ENCODE measurements around the gene SEMA4D. TPM values are rescaled to one million over a fixed set of nuclear protein-coding genes. Genes with fewer than 3 reads are reported as not detected.

SEMA4D gene
- total and polyA plus RNA-seq, 2 of the 13 experiments (the other 11 are each of a cell fraction or from before 2014, with no cell fraction given): 0.13 to 0.16 TPM

- no peak for TF ChIP-seq ZNF503 (CRISPR knock-in tag; IDR thresholded peaks at IDR 0.05)
- TF ChIP-seq ARHGAP35 (CRISPR knock-in tag; IDR thresholded peaks at IDR 0.05; ENCODE audit: borderline replicate concordance): no peak
- TF ChIP-seq STAG1 (CRISPR knock-in tag; IDR thresholded peaks at IDR 0.05): no peak
- TF ChIP-seq KDM5A (IDR thresholded peaks at IDR 0.05; ENCODE audit: borderline replicate concordance, low read length): no peak
- no peak for TF ChIP-seq ZNF720 (CRISPR knock-in tag; IDR thresholded peaks at IDR 0.05)
- no peak for TF ChIP-seq TCF7 (IDR thresholded peaks at IDR 0.05; ENCODE audit: low read depth)
- no peak for TF ChIP-seq ZNF839 (CRISPR knock-in tag; IDR thresholded peaks at IDR 0.05; ENCODE audit: borderline replicate concordance)
- no peak for TF ChIP-seq ATF7 (IDR thresholded peaks at IDR 0.05)
- no peak for TF ChIP-seq ATF7 (CRISPR knock-in tag; IDR thresholded peaks at IDR 0.05)
- TF ChIP-seq ZNF256 (CRISPR knock-in tag; conservative IDR thresholded peaks at IDR 0.05): no peak
Measured at GRCh38 chr9:89481538-89481915, 16.4 kb downstream of the SEMA4D start (continued).

- Histone ChIP-seq H3K4me1 (ENCODE audit: insufficient read depth, low read length) (no peaks in the 10 kb centered on the region), H4K20me1 (ENCODE audit: insufficient read depth, low read length) (no peaks in the 10 kb centered on the region), H3K36me3 (replicated peaks in 1 of 2; ENCODE audit: control insufficient read depth in 1 of 2, insufficient read depth in 2 of 2, low read length in 2 of 2) (no peaks in the 10 kb centered on the region), H3K79me2 (ENCODE audit: insufficient read depth, low read length) (no peaks in the 10 kb centered on the region), H3K9ac (ENCODE audit: insufficient read depth, low read depth, low read length) (no peak overlapping the region), H3K27ac (ENCODE audit: extremely low read length, insufficient read depth, low read length) (no peak overlapping the region), H3K4me3 (replicated peaks in 1 of 3; ENCODE audit: insufficient read depth in 1 of 3, low read depth in 2 of 3, low read length in 3 of 3) (no peak overlapping the region), H3K4me2 (ENCODE audit: low read depth, low read length) (no peak overlapping the region), H3K9me3 (ENCODE audit: low read length) (no peaks in the 10 kb centered on the region), H3K27me3 (ENCODE audit: control insufficient read depth in 1 of 2, insufficient read depth in 2 of 2, low read length in 2 of 2) (peaks cover 2 to 15% of the 10 kb centered on the region in 2 experiments; a peak in 2 of 5 replicates), H2AFZ (ENCODE audit: low read length) (no peak overlapping the region)
- ChIA-PET POLR2A (no interaction called here), CTCF (ENCODE audit: low intra/inter-chr PET ratio, low total read pairs) (no interaction called here)
- in situ Hi-C loops (cut with HindIII; ENCODE audit: extremely low pct_ligation_motif_present, low pct_unique_long_range_greater_than_20kb): no loop called here
- FAIRE-seq: no peak
- DNase-seq (ENCODE audit: low spot score): no peak
- ATAC-seq: no peak
- BruUV-seq (replicated peaks): no TSS peak
- 29% methylated on average over 13 of the region's 15 CpGs for WGBS (ENCODE audit: low lambda C conversion rate)
- intact Hi-C loops (cut with micrococcal nuclease; ENCODE audit: unreplicated experiment): no loop called here
- TF ChIP-seq ZNF414 (CRISPR knock-in tag; IDR thresholded peaks at IDR 0.05) (no peak), FOXP4 (CRISPR knock-in tag; IDR thresholded peaks at IDR 0.05) (no peak), ZNF607 (CRISPR knock-in tag; IDR thresholded peaks at IDR 0.05; ENCODE audit: borderline replicate concordance) (no peak), RBFOX2 (IDR thresholded peaks at IDR 0.05; ENCODE audit: low read depth, low read length) (no peak), NR0B2 (CRISPR knock-in tag; IDR thresholded peaks at IDR 0.05) (no peak), SRSF9 (IDR thresholded peaks at IDR 0.05; ENCODE audit: borderline replicate concordance, insufficient read depth, low read depth, low read length, poor library complexity, severe bottlenecking) (no peak), ZSCAN30 (CRISPR knock-in tag; IDR thresholded peaks at IDR 0.05) (no peak)
Measured at GRCh38 chr9:89480825-89481537, 16.9 kb downstream of the SEMA4D start.
